Hair follicle dermal papilla cell (primary cell): ENCODE data around the gene GPN2. TPM values are rescaled to one million over a fixed set of nuclear protein-coding genes. Genes with fewer than 3 reads are reported as not detected.

Experiments used
- total RNA-seq: library from RNA; depleted of rRNA; stranded (reverse); fragments of >200 nt; gene quantifications from 2 replicates; pipeline ENCODE4 v1.2.3, GENCODE V29; 2012

GPN2 gene
- total RNA-seq, result 8.5 and 9.7 TPM in 2 replicates

GRCh38 chr1:26889551-26890466, at the start of gene GPN2:
GPN2 (minus strand) TSS chr1:26890283; CDS start chr1:26890096, 187 bp downstream.

GRCh38 chr1:26921540-26922430, 31.7 kb upstream of the GPN2 start, which contains the start of gene NUDC:
NUDC (plus strand) TSS chr1:26921743; CDS start chr1:26921849, 106 bp downstream.

DNA sequence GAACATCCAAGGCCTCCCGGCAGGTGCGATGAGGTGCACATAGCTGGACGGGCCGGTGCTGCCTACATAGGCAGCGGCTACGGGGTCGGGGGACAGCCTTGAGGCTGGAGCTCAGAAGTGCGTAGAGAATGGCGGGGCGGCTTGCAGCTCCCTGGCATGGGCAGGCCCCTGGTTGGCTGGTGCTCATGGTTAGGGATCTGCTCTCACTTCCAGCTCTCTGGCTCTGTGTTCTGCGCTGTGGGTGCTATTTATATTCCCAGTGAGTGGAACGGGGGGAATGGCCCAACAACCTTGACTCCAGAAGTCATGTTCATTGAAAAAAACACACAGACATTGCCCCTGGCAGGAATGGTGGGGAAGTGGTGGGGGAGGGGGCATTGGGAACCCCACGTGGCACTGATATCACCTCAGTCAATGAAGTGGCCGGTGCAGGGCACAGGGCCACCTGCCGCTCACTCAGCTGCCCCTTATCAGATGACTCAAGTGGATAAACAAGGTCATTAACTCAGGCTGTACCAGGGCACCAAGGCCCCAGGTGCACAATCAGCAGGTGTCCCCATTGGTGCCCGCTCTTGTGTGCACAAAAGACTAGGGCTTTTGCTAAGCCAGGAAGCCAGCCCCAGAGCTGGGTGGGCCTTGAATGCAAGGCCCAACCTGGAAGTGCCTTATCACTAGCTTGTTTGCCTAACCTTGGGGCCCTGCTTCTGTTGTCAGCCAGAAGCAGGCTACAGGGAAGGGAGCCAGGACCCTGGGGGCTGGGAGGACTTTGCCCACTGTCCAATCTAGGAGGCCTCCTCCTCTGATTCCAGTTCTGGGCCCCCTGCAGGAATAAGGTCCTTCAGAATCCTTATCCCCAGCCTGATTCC, 23.9 kb upstream of the GPN2 start, which contains the start of gene NR0B2:
Gene NR0B2, minus strand, starts transcription at position 222 of the 866 bp plus-strand sequence. Its CDS starts 35 bp downstream, at position 187.

GRCh38 chr1:26900001-26900814, 10.1 kb upstream of the GPN2 start, which contains the start of gene GPATCH3:
GPATCH3 (minus strand) TSS chr1:26900467; CDS start chr1:26900442, 25 bp downstream.

DNA sequence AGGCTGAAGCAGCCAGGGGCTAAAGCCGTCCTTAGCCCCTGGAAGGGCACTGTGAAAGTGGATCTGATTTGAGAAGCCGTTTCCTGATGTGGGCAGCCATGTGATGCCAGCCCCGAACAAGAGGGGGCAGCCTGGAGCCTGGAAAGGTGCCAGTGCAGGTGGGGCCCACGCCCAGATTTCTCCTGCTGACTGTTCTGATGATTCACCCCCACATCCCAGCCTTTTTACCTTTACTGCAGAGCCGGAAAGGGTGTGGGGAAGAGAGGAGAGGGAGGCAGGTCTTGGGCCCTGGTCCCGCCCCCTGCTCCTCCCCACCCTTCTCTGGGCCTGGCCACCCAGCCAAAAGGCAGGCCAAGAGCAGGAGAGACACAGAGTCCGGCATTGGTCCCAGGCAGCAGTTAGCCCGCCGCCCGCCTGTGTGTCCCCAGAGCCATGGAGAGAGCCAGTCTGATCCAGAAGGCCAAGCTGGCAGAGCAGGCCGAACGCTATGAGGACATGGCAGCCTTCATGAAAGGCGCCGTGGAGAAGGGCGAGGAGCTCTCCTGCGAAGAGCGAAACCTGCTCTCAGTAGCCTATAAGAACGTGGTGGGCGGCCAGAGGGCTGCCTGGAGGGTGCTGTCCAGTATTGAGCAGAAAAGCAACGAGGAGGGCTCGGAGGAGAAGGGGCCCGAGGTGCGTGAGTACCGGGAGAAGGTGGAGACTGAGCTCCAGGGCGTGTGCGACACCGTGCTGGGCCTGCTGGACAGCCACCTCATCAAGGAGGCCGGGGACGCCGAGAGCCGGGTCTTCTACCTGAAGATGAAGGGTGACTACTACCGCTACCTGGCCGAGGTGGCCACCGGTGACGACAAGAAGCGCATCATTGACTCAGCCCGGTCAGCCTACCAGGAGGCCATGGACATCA, 27.1 kb downstream of the GPN2 start, which contains the start of gene SFN:
Gene SFN, plus strand, starts transcription at position 369 of the 904 bp plus-strand sequence. Its CDS starts 64 bp downstream, at position 433.

GRCh38 chr1:26826261-26827105, 63.6 kb downstream of the GPN2 start, which contains the start of gene ZDHHC18:
ZDHHC18 (plus strand) TSS chr1:26826688; CDS start chr1:26826805, 117 bp downstream.

Other genes with a start within 250 kb of the GPN2 start
- gene ARID1A, start 194.3 kb downstream of the GPN2 start, total RNA-seq, result 26.8 and 29.0 TPM in 2 replicates
- gene PIGV, start 102.3 kb downstream of the GPN2 start, total RNA-seq, result 15.4 and 20.1 TPM in 2 replicates
- gene ZDHHC18, start 63.6 kb downstream of the GPN2 start, total RNA-seq, result 19.1 and 20.8 TPM in 2 replicates
- 1.3 and 1.5 TPM in 2 replicates for gene SFN, start 27.1 kb downstream of the GPN2 start, total RNA-seq
- gene GPATCH3, start 10.2 kb upstream of the GPN2 start, total RNA-seq, result 9.4 and 9.5 TPM in 2 replicates
- gene NR0B2, start 23.7 kb upstream of the GPN2 start, total RNA-seq, result not detected in 2 replicates
- gene NUDC, start 31.5 kb upstream of the GPN2 start, total RNA-seq, result 12.2 and 17.0 TPM in 2 replicates
- under 0.01 TPM in 1 of 2 replicates, not detected in the other for gene KDF1, start 70.2 kb upstream of the GPN2 start, total RNA-seq
- 45.1 and 71.4 TPM in 2 replicates for gene TRNP1, start 103.4 kb upstream of the GPN2 start, total RNA-seq
- 38.1 and 55.6 TPM in 2 replicates for gene TENT5B, start 122.6 kb upstream of the GPN2 start, total RNA-seq